ENCODE results near the gene CPA1. TPM values are rescaled to one million over a fixed set of nuclear protein-coding genes. Genes with fewer than 3 reads are reported as not detected.

The CPA1 gene
- total RNA-seq, 4 donors from 2014 or later, result not detected

DNA sequence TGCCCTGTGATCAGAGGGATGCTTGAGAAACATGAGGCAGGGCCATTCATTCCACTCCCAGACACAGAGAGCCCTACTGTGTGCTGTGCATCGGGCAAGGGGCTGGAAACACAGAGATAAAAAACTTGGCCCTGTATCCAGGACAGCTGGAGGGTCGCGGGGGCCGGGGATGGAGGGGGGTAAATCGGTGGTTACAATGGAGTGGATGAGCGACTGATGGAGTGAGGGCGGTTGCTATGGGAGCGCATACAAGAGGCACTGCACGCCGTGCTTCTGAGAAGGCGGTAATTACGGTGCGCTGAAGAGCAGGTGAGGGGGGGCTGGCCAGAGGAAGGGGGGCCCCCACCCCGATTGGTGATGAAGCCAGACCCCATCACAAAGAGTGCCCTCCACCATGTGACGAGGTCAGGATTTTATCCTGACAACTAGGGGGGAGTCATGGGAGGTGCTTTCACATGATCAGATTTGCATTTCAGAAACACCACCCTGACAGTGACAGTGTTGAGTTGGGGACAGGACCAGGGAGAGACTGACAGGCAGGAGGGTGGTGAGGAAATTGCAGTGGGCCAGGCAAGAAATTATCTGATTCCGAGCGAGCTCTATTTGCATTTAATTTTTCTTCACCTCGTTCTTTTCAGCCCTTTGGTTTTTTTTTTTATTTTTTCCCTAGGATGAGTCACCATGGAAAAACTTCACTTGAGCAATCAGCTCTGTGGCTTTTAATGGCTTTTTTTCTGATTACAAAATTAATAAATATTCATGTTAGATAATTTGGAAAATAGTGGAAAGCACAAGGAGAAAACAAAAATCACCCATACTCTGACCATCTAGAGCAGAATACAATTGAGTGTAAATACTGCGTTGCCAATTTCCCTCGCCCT, 27.9 kb upstream of the CPA1 start:
- Histone ChIP-seq H3K27ac (peak overlapping the region; percentile 43 to 72 (median 64)), H3K4me3 (no peak overlapping the region), H3K27me3 (peaks cover 0 to 10% (median 0%) of the 10 kb centered on the region in 3 donors), H3K4me1 (peaks cover 16 to 22% of the 10 kb centered on the region in 2 donors), H3K36me3 (no peaks in the 10 kb centered on the region), H3K9me3 (no peaks in the 10 kb centered on the region)
- no peak for ATAC-seq
- TF ChIP-seq POLR2A (IDR thresholded peaks at IDR 0.05), result no peak
- TF ChIP-seq, protein P1, sequence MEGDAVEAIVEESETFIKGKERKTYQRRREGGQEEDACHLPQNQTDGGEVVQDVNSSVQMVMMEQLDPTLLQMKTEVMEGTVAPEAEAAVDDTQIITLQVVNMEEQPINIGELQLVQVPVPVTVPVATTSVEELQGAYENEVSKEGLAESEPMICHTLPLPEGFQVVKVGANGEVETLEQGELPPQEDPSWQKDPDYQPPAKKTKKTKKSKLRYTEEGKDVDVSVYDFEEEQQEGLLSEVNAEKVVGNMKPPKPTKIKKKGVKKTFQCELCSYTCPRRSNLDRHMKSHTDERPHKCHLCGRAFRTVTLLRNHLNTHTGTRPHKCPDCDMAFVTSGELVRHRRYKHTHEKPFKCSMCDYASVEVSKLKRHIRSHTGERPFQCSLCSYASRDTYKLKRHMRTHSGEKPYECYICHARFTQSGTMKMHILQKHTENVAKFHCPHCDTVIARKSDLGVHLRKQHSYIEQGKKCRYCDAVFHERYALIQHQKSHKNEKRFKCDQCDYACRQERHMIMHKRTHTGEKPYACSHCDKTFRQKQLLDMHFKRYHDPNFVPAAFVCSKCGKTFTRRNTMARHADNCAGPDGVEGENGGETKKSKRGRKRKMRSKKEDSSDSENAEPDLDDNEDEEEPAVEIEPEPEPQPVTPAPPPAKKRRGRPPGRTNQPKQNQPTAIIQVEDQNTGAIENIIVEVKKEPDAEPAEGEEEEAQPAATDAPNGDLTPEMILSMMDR (IDR thresholded peaks at IDR 0.05 in 4 of 5, conservative IDR thresholded peaks at IDR 0.05 in 1 of 5), result no peak
- intact Hi-C loops (cut with DNase I; ENCODE audit: low total_unique reads) (loop anchor here (5.0 kb wide), 1 partner anchor 75 kb away; no protein-coding TSS in a partner anchor), in situ Hi-C loops (cut with MboI; ENCODE audit: low sequenced_read_pairs in 4 of 4) (no loop called here)
- DNase-seq, result no peak

DNA sequence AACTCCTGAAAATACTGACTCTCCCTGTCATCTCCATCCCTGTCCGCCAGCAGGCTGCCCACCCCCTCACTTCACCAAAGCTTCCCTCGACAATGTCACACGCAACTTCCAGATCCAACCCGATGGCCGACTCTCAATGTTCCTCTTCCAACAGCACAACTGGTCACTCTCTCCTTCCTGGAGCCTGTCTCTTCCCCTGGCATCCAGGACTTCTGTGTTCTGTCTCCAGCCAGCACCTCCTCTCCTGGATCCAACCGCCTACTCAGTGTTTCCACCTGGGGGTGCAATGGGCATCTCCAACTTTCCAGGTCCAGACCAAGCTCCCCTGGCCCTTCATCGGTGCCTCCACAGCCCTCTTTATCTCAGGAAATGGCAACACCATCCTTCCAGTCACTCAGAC, 27.1 kb upstream of the CPA1 start:
- Histone ChIP-seq H3K27ac (peak overlapping the region; percentile 36 to 72 (median 48)), H3K4me1 (peaks cover 17 to 25% of the 10 kb centered on the region in 2 donors), H3K27me3 (peaks cover 0 to 10% (median 0%) of the 10 kb centered on the region in 3 donors), H3K4me3 (no peak overlapping the region), H3K9me3 (no peaks in the 10 kb centered on the region), H3K36me3 (no peaks in the 10 kb centered on the region)
- TF ChIP-seq, protein P1 (IDR thresholded peaks at IDR 0.05 in 4 of 5, conservative IDR thresholded peaks at IDR 0.05 in 1 of 5), result no peak
- no peak for TF ChIP-seq POLR2A (IDR thresholded peaks at IDR 0.05)
- intact Hi-C loops (cut with DNase I; ENCODE audit: low total_unique reads), result loop anchor here (5.0 kb wide), 1 partner anchor 76 kb away; no protein-coding TSS in a partner anchor
- in situ Hi-C loops (cut with MboI; ENCODE audit: low sequenced_read_pairs in 4 of 4), result no loop called here
- no peak for ATAC-seq
- DNase-seq, result no peak

DNA sequence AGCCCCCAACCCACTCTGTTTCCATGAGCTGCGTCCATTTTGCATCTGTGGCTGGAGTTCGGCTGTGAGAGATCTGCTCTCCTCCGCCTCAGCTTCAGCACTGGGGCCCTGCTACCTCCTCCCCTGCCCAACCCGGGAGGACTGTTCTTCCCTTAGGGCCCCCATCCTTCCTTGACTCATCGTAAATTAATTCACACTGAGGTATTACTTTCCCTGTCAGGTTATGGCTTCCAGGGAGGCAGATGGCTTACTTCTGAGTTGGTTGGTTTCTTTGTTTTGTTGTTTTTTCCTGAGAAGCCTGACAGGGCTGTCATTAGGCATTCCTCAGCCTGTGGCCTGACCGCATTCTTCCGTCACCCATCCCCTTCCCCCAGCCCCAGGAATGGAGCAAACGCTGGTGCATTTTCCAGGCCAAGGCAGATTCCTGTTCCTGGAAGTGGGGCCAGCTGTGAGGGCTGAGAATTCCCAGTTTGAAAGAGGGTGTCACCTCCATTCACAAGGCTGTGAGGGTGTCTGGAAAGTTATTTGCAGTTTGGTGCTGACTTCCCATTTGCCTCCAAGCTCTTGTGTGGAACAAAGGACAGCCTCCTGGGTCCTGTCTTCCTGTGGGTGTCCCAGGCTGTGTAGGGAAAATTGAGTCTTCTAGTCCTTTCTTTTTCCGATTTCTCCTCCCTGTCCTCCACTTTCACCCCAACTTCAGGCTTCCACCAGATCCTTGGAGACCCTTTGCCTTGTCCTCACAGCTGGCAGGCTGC, 24.0 kb upstream of the CPA1 start:
- peak overlapping the region; percentile 63 to 80 (median 72) for H3K27ac ChIP-seq
- peak; percentile 50 to 71 for ATAC-seq
- H3K4me1 ChIP-seq, result peaks cover 15 to 25% of the 10 kb centered on the region in 2 donors
- TF ChIP-seq, protein P1 (IDR thresholded peaks at IDR 0.05 in 4 of 5, conservative IDR thresholded peaks at IDR 0.05 in 1 of 5), result no peak
- TF ChIP-seq POLR2A (IDR thresholded peaks at IDR 0.05), result no peak
- in situ Hi-C loops (cut with MboI; ENCODE audit: low sequenced_read_pairs in 4 of 4), result no loop called here
- peaks cover 0 to 3% (median 0%) of the 10 kb centered on the region in 3 donors for H3K9me3 ChIP-seq
- intact Hi-C loops (cut with DNase I; ENCODE audit: low total_unique reads), result no loop called here
- peaks cover 0 to 5% (median 0%) of the 10 kb centered on the region in 3 donors for H3K27me3 ChIP-seq
- no peaks in the 10 kb centered on the region for H3K36me3 ChIP-seq
- no peak overlapping the region for H3K4me3 ChIP-seq
- DNase-seq, result peak in 1 of 2 donors; percentile 63

DNA sequence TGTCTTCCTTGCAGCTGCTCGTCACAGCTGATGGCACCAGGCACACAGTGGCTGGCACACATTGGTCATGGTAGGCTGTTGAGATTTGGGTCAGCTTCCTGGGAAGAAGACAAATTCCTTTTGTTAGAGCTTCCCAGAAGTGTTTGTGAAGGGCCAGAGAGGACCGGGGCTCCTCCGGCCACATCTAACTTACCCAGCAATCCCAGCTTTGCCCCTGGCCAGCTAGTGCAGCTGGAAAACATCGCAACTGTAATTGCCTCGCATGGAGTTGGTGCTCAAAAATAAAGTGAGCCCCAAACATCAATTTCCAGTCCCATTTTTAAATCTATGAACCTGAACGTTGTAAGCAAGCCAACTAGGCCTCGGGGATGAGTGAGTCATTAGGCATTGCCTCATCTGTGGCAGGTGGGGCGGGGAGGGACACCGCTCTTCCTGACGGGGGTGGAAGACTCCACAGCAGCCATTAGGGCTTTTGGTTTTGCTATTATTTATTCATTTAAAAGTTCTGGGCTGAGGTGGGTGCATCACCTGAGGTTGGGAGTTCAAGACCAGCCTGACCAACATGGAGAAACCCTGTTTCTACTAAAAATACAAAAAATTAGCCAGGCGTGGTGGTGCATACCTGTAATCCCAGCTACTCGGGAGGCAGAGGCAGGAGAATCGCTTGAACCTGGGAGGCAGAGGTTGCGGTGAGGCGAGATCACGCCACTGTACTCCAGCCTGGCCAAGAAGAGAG, 23.2 kb upstream of the CPA1 start:
- in situ Hi-C loops (cut with MboI; ENCODE audit: low sequenced_read_pairs in 4 of 4), result no loop called here
- H3K4me3 ChIP-seq, result no peak overlapping the region
- ATAC-seq, result peak; percentile 82 to 89
- no peaks in the 10 kb centered on the region for H3K36me3 ChIP-seq
- H3K27ac ChIP-seq, result peak overlapping the region; percentile 63 to 80 (median 72)
- TF ChIP-seq, protein P1 (IDR thresholded peaks at IDR 0.05 in 4 of 5, conservative IDR thresholded peaks at IDR 0.05 in 1 of 5), result no peak
- TF ChIP-seq POLR2A (IDR thresholded peaks at IDR 0.05), result no peak
- H3K9me3 ChIP-seq, result peaks cover 0 to 3% (median 0%) of the 10 kb centered on the region in 3 donors
- no peaks in the 10 kb centered on the region for H3K27me3 ChIP-seq
- intact Hi-C loops (cut with DNase I; ENCODE audit: low total_unique reads), result no loop called here
- peak; percentile 63 to 78 for DNase-seq
- H3K4me1 ChIP-seq, result peaks cover 12 to 25% of the 10 kb centered on the region in 2 donors

Data from gastrocnemius medialis (tissue), 4 donors.